HepG2 (cell line): ENCODE data around the gene KDM4B. TPM values are rescaled to one million over a fixed set of nuclear protein-coding genes. Genes with fewer than 3 reads are reported as not detected.

ENCODE experiments used
- ATAC-seq: fragments of 200-7000 bp; cut with Tn5 transposase; 3 replicates; pipeline ENCODE4 v1.9.1; 2020; ENCODE audit warnings: mild to moderate bottlenecking, moderate library complexity
- BruUV-seq: library from RNA; stranded (reverse); fragments of 400-500 nt; replicated peaks from 2 replicates; lab custom pipeline; 2021; lab: Mats Ljungman, UMichigan
- CTCF ChIA-PET: fragments of 300-600 bp; formaldehyde crosslinking; extraction: SDS; loops from one replicate; lab custom pipeline; 2021; ENCODE audit warnings: low total read pairs, inconsistent platforms, low intra/inter-chr PET ratio; lab: Yijun Ruan, JAX
- POLR2A ChIA-PET: fragments of 350-600 bp; sonication (Branson Sonifier 250); formaldehyde crosslinking; loops from one replicate; lab custom pipeline; 2020; ENCODE audit warnings: antibody characterized with exemption, inconsistent platforms; lab: Yijun Ruan, JAX
- DNase-seq: peaks from one replicate; pipeline ENCODE4 v3.0.0-alpha.2; 2015; ENCODE audit warnings: low spot score
- FAIRE-seq: peaks from 3 replicates; lab custom pipeline; 2011; peaks lifted over from hg19 to GRCh38; lab: Jason Lieb, UNC
- H2AFZ ChIP-seq: one replicate; pipeline ENCODE4 v1.6.1; 2011; ENCODE audit warnings: low read length, inconsistent platforms
- H3K27ac ChIP-seq: fragments of 300-600 bp; 3 replicates; pipeline ENCODE4 v1.8.0; 2011; ENCODE audit warnings: mixed run types, mild to moderate bottlenecking, mixed read lengths, low read length, inconsistent platforms; ENCODE audit not compliant: insufficient read depth; ENCODE audit errors: extremely low read length
- H3K27me3 ChIP-seq, 2 experiments: fragments of 200-600 bp in 1 of 2; 2 replicates in 1 of 2; 3 replicates in 1 of 2; pipeline versions ENCODE4 v1.6.0 to v1.8.0; 2011; ENCODE audit warnings: low read length in 2 of 2, mild to moderate bottlenecking in 2 of 2, moderate library complexity in 2 of 2, inconsistent platforms in 1 of 2; ENCODE audit not compliant: insufficient read depth in 2 of 2, control insufficient read depth in 1 of 2
- H3K36me3 ChIP-seq, 2 experiments: fragments of 200-600 bp in 1 of 2; replicated peaks in 1 of 2; 2 replicates in 1 of 2; 3 replicates in 1 of 2; pipeline versions ENCODE4 v1.5.1 to v1.8.0; 2011; ENCODE audit warnings: low read length in 2 of 2, inconsistent platforms in 1 of 2; ENCODE audit not compliant: insufficient read depth in 2 of 2, control insufficient read depth in 1 of 2
- H3K4me1 ChIP-seq: 2 replicates; pipeline ENCODE4 v1.5.1; 2012; ENCODE audit warnings: low read length, inconsistent platforms; ENCODE audit not compliant: insufficient read depth
- H3K4me2 ChIP-seq: 2 replicates; pipeline ENCODE4 v1.6.0; 2011; ENCODE audit warnings: low read depth, low read length, inconsistent platforms
- H3K4me3 ChIP-seq, 3 experiments: fragments of 200-600 bp in 1 of 3; sonication (generic), shearing (Covaris generic) in 1 of 3; replicated peaks in 1 of 3; 2 replicates each; pipeline ENCODE4 v1.5.1; 2011 to 2016; ENCODE audit warnings: low read length in 3 of 3, inconsistent platforms in 2 of 3, low read depth in 2 of 3, mild to moderate bottlenecking in 2 of 3, control low read depth in 1 of 3, mixed read lengths in 1 of 3; ENCODE audit not compliant: insufficient read depth in 1 of 3
- H3K79me2 ChIP-seq: one replicate; pipeline ENCODE4 v1.6.1; 2011; ENCODE audit warnings: low read length, inconsistent platforms; ENCODE audit not compliant: insufficient read depth
- H3K9ac ChIP-seq: 2 replicates; pipeline ENCODE4 v1.6.0; 2011; ENCODE audit warnings: mild to moderate bottlenecking, low read depth, low read length, inconsistent platforms; ENCODE audit not compliant: insufficient read depth
- H3K9me3 ChIP-seq: 2 replicates; pipeline ENCODE4 v1.5.1; 2012; ENCODE audit warnings: mild to moderate bottlenecking, low read length
- H4K20me1 ChIP-seq: 2 replicates; pipeline ENCODE4 v1.6.0; 2011; ENCODE audit warnings: inconsistent platforms, mild to moderate bottlenecking, low read length, moderate library complexity; ENCODE audit not compliant: insufficient read depth
- BHLHE40 ChIP-seq: IDR thresholded peaks from 2 replicates; pipeline ENCODE4 v1.6.1; 2011; ENCODE audit warnings: low read length, improper control_type of control experiment
- CEBPB ChIP-seq: IDR thresholded peaks from 2 replicates; pipeline ENCODE4 v1.6.1; 2011; ENCODE audit warnings: low read depth, low read length, improper control_type of control experiment, borderline replicate concordance
- CEBPG ChIP-seq: IDR thresholded peaks from 2 replicates; pipeline ENCODE4 v1.6.1; 2016
- KDM2A ChIP-seq: sonication (generic); formaldehyde crosslinking; IDR thresholded peaks from 2 replicates; pipeline ENCODE4 v1.4.0; 2020; ENCODE audit warnings: low read depth, missing genetic modification reagents, borderline replicate concordance
- NR2F6 ChIP-seq, 2 experiments: IDR thresholded peaks; 2 replicates each; pipeline ENCODE4 v1.6.1; 2016; ENCODE audit warnings: antibody characterized with exemption in 1 of 2, mild to moderate bottlenecking in 1 of 2
- ZBTB33 ChIP-seq: sonication (generic); formaldehyde crosslinking; IDR thresholded peaks from 2 replicates; pipeline ENCODE4 v1.4.0; 2020; ENCODE audit warnings: missing genetic modification reagents
- ZBTB38 ChIP-seq: sonication (generic); formaldehyde crosslinking; IDR thresholded peaks from 2 replicates; pipeline ENCODE4 v1.5.1; 2020; ENCODE audit warnings: mild to moderate bottlenecking, missing genetic modification reagents
- ZNF274 ChIP-seq: sonication (generic); formaldehyde crosslinking; IDR thresholded peaks from 2 replicates; pipeline ENCODE4 v1.5.1; 2020; ENCODE audit warnings: mild to moderate bottlenecking, missing genetic modification reagents
- WGBS: methylation state at CpG from one replicate; pipeline ENCODE4 v1.1.6; 2017; ENCODE audit warnings: low lambda C conversion rate; 5-methylcytosine and 5-hydroxymethylcytosine counted together
- in situ Hi-C: cut with HindIII; loops from 2 replicates; pipeline ENCODE4 v1.10.0; 2017; ENCODE audit warnings: low pct_unique_long_range_greater_than_20kb; ENCODE audit not compliant: extremely low pct_ligation_motif_present
- intact Hi-C: fragments of 100-400 bp; cut with micrococcal nuclease; formaldehyde crosslinking; loops from one replicate; pipeline ENCODE4 v1.10.0; 2022; ENCODE audit not compliant: unreplicated experiment
- polyA plus RNA-seq, 8 experiments: library from polyadenylated mRNA; depleted of rRNA in 3 of 8; stranded (reverse) in 7 of 8; unstranded in 1 of 8; fragments of >200 nt; fragmentation: Illumina TruSeq in 4 of 8; extraction: Trizol in 4 of 8; gene quantifications; 2 replicates each; pipeline versions ENCODE4 v1.2.1 to v1.2.3, GENCODE V29; 2011 to 2016; ENCODE audit warnings: low read depth in 4 of 8, missing spikeins in 1 of 8, mixed read lengths in 1 of 8; ENCODE audit not compliant: insufficient read depth in 1 of 8
- total RNA-seq, 5 experiments: library from RNA; depleted of rRNA; stranded (reverse); fragments of >200 nt; fragmentation: Illumina TruSeq; extraction: Trizol; gene quantifications; 2 replicates each; pipeline ENCODE4 v1.2.3, GENCODE V29; 2016; ENCODE audit warnings: low read depth in 1 of 5
- TF ChIP-seq, protein P1 (sequence below): sonication (generic); formaldehyde crosslinking; IDR thresholded peaks from 2 replicates; pipeline ENCODE4 v1.4.0; 2020; ENCODE audit warnings: missing genetic modification reagents, borderline replicate concordance

KDM4B gene
- total and polyA plus RNA-seq, 2 of the 13 experiments (the other 11 are each of a cell fraction or from before 2014, with no cell fraction given), result 4.9 to 14.6 TPM

DNA sequence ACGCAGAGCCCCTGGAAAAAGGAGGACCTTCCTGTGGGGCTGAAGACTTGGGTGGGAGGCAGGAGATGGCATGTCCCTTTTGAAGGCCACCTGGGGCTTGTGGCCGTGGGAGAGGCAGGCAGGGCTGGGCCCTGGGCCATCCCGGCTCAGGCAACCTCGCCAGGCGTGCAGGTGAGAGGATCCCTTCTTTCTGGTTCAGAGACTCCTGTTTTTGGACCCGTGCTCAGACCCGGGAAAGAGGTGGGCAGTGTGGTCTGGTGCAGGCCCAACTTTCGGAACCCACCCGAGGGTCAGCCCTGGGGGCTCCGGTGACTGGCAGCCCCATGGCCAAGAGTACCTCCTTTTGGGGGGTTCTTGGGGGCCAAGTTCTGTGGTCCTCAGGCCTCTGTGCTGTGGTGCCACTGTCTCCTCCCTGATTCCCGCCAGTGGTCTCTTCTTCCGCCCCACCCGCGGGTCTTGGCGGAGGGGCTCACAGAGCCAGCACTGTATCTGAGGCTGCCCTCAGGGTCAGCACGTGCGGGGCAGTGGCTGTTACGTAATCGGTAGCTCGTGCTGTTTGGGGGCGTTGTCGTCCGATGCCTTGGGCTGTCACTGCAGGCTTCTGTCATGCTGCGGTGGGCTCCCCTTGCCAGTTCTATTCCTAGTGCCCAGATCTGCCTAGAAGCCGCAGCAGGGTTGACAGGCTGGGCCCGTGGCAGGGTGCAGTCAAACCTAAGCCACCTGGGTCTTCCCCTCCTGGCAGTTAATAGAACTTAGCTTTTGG lies 42.7 kb downstream of the KDM4B start:
- H3K9ac ChIP-seq, result no peak overlapping the region
- in situ Hi-C loops, result no loop called here

More for the DNA sequence above, 42.7 kb downstream of the KDM4B start:
- Histone ChIP-seq H2AFZ (no peak overlapping the region), H3K79me2 (peaks cover 57% of the 10 kb centered on the region), H3K4me1 (no peaks in the 10 kb centered on the region; the same call in 1 of the 2 replicates), H3K4me3 (no peak overlapping the region), H3K36me3 (peaks cover 4 to 13% of the 10 kb centered on the region in 2 experiments; a peak in 3 of 5 replicates), H3K4me2 (no peak overlapping the region), H3K27me3 (no peaks in the 10 kb centered on the region), H3K9me3 (no peaks in the 10 kb centered on the region), H3K27ac (no peak overlapping the region), H4K20me1 (peaks cover 42% of the 10 kb centered on the region; the same call in 1 of the 2 replicates)
- FAIRE-seq (no peak), ATAC-seq (no peak; the same call in 2 of the 3 replicates), DNase-seq (no peak)
- no TSS peak for BruUV-seq
- ChIA-PET CTCF (no interaction called here), POLR2A (no interaction called here)
- TF ChIP-seq BHLHE40, result peak; percentile 71
- peak; percentile 42; the same call in 1 of the 2 replicates for TF ChIP-seq ZBTB38 (CRISPR knock-in tag)
- no peak for TF ChIP-seq KDM2A
- peak; percentile 91 for TF ChIP-seq ZBTB33 (CRISPR knock-in tag)
- no peak for TF ChIP-seq ZNF274
- TF ChIP-seq NR2F6 (IDR thresholded peaks at IDR 0.05), result no peak
- peak; percentile 20; the same call in 1 of the 2 replicates for TF ChIP-seq NR2F6 (CRISPR knock-in tag; IDR thresholded peaks at IDR 0.05)
- TF ChIP-seq, protein P1, sequence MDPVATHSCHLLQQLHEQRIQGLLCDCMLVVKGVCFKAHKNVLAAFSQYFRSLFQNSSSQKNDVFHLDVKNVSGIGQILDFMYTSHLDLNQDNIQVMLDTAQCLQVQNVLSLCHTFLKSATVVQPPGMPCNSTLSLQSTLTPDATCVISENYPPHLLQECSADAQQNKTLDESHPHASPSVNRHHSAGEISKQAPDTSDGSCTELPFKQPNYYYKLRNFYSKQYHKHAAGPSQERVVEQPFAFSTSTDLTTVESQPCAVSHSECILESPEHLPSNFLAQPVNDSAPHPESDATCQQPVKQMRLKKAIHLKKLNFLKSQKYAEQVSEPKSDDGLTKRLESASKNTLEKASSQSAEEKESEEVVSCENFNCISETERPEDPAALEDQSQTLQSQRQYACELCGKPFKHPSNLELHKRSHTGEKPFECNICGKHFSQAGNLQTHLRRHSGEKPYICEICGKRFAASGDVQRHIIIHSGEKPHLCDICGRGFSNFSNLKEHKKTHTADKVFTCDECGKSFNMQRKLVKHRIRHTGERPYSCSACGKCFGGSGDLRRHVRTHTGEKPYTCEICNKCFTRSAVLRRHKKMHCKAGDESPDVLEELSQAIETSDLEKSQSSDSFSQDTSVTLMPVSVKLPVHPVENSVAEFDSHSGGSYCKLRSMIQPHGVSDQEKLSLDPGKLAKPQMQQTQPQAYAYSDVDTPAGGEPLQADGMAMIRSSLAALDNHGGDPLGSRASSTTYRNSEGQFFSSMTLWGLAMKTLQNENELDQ (CRISPR knock-in tag), result no peak
- TF ChIP-seq CEBPB, result peak; percentile 74; the same call in 1 of the 2 replicates
- TF ChIP-seq CEBPG (CRISPR knock-in tag), result peak; percentile 19; the same call in 1 of the 2 replicates
- intact Hi-C loops, result no loop called here
- 83% methylated on average over 17 of the region's 26 CpGs for WGBS
